Femur (tissue), 1 donor: ENCODE results near the gene CASK.

Experiments
- DNase-seq: peaks from one replicate; pipeline ENCODE4 v3.0.0-alpha.2; 2017

Gene CASK

DNA sequence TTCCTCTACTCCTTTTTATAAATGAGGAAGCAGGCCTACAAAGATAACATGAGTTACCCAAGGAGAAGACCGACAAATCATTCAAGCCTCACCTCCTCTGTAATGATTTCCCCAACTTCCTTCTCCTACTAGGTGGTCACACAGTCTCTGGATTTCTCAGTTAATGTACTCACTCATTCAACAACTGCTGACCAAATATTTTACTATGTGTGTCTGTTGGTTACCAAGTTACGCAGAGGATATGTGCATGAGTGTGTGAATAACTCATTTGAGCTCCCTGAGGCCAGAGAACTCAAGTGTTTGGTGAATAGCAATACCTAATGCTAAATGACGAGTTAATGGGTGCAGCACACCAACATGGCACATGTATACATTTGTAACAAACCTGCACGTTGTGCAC, 10.4 kb downstream of the CASK start:
- DNase-seq: no peak

DNA sequence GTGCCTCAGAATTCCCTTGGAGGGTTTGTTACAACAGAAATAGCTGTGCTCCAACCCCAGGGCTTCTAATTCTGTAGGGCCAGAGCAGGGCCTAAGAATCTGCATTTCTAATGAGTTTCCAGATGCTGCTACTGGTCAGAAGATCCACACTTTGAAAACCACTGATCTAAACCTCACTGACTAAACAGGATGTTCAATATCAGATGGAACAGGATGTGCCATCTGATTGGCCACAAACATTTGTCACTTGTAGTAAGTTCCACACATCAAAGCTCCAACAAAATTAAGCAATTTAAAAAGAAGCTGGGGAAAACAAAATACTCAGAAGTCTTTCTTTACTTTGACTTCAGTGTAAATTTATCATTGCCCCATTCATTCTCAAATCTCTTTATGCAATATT, 14.3 kb downstream of the CASK start:
- DNase-seq: no peak

DNA sequence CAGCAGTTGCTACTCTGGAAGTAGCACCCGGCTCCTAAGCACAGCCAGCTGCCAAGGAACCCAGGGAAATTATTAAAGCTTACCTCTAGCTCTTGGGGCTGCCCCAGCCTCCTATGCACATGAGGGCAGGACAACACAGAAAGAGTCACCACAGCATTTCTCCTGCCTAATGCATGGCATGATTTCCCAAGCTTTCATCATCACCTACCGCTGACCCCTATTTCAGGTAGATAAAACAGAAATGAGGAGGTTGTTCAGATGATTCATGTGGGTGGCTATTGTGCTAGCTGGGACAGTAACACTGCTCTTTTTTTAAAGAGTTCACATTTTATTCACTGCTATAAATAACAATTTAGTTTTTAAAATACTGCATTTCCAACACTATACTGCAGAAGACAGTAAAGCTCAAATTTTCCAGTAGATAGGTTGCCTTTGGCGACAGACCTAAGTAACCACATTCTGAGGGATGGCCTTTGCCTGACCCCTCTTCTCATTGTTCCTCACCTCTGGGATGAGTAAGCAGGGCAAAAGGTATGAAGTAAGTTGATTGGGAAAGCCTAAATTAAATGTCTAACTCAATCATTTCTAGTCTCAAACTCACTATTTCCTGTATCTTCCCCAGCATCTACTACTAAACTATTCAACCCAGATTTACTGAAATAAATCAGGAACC, 16.7 kb downstream of the CASK start:
- DNase-seq: no peak

DNA sequence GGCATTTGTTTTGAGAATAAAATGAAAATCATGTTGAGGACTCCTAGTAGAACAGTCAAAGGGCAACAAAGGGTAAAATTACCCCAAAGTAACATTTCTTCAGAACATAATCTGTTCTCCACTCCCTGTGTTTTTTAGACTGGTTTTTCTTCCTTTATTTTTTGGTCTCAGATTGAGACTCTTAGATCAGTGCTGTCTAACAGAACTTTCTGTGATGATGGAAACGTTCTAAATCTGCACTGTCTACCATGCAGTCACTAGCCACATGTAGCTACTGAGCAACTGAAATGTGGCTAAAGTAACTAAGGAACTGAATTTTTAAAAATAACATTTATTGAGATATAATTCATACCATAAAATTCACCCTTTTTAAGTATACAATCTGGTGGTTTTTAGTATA, 19.8 kb downstream of the CASK start:
- no peak for DNase-seq

DNA sequence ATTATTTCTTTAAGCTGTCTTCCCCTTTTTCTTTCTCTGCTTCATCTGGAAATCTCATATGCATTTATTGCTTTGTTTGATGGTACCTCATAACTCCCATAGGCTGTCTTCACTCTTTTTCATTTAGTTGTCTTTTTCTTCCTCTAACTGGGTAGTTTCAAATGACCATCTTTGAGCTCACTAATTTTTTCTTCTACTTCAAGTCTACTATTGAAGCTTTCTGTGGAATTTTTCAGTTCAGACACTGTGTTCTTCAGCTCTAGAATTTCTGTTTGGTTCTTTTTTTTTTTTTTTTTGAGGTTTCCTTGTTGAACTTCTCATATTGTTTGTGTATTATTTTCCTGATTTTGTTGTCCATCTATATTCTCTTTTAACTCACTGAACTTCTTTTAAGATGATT, 23.0 kb downstream of the CASK start:
- no peak for DNase-seq

DNA sequence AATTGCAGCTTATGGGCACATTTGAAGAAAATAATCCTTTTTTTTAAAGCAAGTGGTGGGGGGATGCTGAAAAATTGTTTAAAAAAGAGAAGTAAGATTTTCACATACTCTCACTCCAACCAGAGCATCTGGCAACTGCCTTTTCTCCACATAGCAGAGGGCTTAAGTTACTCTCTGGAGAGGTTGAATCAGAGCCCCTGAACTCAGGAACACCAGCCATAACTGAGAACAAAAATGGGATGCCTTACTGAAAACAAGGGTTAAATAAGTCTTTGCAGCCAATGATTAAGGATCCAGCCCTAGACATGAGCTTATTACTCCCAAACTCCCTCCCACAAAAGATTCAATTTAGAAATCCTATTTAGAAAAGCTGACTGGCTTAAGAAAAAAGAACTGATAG, 27.5 kb downstream of the CASK start:
- no peak for DNase-seq

DNA sequence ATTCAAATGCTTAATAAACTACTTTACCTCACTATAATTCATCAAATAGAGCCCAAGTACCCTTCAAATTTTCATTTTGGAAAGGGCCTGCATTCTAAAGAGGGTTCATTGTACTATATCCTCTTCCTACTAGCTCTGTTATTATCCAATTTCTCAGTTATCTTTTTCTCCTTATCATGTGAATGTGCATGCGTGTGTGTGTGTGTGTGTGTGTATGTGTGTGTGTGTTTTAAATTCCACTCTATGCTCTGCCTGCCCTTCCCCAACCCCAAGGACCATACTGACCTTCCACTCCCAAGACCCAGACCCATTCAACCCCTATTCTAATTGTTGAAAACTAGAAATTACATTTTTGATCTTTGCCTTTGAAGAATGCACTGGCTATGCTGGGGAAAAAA, 33.3 kb downstream of the CASK start:
- DNase-seq: no peak

DNA sequence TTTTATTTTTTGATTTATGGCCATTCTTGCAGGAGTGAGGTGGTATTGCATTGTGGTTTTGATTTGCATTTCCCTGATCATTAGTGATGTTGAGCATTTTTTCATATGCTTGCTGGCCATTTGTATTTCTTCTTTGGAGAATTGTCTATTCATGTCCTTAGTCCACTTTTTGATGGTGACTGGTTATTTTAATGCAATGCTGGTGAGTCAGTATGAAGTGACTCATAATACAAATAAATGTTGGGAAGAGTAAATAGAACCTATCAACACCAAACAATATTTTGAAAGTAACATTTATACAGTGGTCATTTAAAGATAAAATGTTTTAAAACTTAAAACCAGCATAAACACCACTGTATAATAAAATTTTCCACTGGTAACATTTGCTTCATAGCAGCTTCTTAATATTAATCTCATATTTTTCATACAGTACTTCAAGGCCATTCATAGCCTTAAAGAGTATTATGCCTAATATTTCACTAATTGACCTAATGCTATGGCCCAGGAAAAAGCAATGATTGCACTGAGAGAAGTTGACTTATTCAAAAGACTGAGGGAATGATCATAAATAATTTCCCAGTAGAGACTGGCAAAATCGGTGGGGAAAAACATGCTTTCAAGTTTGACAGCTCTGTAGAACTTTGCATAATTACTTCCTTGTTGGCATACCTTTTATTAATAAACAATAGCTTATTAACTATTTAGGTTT, 33.9 kb downstream of the CASK start:
- DNase-seq: no peak

DNA sequence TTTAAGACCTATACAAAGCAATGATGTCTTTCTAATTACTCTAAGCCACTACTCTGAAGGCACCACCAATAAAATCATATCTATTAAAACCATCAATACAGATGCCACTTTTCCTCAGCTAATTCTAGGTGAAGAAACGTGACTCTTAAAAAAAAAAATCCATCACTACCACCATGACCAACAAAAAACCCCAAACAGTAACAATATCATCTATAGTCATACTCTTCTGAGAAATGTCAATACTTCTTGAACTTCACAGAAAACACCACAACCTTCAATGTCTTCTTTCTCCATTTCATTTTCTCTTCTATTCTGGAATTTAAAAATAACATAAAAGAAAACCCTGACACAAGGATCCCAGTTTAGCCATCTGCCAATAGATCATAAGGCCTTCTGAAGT, 35.7 kb downstream of the CASK start:
- DNase-seq: no peak

DNA sequence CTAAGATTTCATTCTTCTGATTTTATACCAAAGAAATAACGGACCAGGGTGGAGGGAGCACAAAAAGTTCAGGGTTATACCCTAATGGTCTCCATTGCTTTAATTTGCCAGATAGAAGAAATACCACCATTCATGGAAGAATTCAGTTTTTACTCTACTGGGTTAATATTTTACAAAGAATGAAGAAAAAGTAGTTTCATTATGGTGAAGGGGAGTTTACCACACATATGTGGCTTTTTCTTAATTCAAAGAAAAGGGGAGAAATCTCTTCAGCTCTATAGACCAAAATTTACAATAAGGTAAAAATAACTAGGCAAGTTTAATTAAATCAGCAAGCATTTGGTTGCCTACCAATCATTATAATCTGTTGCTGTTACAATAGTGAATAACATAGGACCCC, 37.6 kb downstream of the CASK start:
- no peak for DNase-seq

DNA sequence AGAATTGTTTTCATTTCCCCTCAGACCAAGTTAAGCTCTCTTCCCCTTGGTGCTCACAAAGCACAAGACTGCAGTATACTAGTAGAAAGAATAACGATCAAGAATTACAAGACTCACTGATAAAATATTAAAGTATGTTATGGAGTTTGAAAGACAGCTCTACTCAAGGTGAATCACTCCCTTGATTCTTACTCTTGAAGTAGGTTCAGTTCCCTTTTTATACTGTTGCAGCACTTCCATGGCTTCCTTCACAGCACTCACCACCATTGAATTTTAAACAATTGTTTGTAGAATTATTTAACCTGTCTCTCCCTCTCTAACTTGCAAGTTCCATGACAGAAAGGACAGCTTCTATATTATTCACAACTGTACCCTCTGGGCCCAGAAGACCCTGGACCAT, 42.2 kb downstream of the CASK start:
- no peak for DNase-seq

DNA sequence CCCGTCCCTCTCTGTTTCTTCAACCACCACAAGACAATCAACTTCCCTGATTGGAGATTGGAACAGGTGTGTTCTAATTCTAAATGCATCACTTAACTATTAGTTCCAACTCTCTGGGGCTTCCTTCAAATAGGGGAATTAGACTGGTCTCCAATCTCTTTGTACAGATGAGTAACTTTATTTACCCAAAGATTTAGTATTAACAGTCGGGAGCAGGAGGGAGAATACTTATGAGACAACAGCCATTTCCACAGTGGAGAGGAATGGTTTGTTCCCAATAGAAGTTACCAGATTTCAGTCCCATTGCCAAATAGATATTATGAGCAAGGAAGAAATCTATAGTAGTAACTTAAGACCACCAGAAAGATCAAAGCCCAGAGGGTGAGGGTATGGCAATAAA, 46.2 kb downstream of the CASK start:
- no peak for DNase-seq

DNA sequence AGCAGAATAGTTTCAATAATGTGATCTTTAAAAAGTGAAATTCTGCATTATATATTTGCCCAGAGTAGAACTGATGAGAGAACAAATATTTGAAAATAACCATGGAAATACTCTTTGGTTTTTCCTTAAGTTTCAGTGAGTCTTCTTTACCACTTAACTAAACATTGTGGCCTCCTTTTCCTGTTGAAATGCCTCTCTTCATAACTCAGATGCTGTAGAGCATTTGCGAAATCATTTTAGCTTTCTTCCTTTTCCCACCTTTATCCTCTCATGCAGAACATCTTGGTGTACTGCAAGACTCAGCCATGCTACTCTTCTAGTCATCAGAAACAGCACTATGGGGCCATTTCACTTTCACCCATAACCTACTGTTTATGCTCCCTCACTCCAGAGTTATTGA, 48.2 kb downstream of the CASK start:
- DNase-seq: no peak

DNA sequence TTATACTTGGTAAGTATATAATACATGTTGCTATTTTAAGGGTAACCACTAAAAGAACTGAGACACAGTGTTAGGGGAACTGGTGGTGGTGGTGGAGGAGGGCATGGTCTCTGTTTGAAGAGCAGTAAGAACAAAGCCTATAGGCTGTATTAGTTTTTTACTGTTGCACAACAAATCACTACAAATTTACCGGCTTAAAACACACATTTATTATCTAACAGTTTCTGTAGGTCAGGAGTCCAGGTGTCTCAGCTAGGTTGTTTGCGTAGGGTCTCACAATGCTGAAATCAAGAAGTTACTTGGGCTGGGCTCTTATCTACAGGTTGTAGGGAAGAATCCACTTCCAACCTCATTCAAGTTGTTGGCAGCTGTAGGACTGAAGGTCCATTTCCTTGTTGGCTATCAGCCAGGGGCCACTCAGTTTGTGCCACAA, 52.6 kb downstream of the CASK start:
- no peak for DNase-seq

DNA sequence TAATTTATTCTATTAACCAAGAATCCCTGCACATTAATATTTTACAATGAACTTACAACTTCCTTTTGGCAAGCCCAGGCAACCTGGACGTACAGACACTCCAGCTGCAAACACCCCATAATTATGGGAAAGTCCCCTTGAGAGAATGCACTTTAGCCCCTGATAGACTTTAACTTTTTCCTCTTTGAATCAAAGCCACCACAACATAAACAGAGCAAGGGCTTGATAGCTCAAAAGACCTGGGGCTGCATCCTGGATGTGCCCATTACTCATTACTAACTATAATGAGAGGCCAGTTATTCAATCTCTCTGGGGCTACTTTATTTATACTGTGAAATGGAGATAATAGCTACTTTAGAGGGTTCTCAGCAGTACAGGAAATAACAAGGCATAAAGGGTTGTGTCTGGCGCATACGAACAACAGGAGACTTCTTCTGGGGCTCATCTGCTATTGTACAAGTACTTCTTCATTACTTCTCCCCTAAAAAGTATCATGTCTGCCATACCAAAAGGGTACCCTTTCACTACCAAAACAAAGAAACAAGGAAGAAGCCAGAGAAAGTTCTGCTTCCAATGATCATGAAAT, 54.9 kb downstream of the CASK start:
- DNase-seq: no peak

DNA sequence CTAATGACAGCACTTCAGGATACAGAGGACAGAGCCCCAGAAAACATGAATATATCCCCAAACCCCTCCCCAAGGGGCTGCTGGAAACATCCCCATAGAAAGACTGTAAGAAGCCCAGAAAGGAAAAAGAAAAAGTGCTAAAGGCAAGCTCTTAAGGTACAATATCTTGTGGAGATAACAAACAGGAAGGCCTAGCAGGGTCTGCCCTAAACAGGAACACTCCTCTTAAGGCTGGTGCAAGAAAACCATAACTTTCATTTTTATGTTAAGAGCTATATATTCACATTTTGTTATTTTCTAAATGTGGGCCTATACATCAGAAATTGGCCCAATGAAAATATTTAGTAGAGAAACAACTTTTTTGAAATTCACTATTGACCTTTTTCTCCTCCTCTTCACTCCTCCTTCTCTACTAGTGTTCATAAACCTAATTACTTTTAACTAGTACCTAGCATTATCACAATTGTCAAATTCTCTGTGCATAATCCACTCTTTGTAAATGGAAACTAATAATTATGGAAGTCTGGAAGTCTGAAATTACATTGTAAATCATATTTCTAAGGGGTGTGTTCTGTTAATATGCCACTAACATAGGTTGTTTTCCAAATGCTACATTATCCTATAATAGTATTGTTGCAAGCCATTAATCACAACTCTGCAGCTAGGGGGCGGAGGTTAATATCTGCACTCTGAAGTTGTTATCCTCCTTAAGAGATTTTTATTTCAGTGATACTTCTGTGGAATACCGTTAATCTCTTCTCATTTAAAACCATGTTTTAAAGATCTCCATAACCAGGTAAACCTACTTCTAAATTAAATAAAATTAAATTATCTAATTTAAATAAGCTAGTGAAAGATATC, 59.8 kb downstream of the CASK start:
- no peak for DNase-seq

DNA sequence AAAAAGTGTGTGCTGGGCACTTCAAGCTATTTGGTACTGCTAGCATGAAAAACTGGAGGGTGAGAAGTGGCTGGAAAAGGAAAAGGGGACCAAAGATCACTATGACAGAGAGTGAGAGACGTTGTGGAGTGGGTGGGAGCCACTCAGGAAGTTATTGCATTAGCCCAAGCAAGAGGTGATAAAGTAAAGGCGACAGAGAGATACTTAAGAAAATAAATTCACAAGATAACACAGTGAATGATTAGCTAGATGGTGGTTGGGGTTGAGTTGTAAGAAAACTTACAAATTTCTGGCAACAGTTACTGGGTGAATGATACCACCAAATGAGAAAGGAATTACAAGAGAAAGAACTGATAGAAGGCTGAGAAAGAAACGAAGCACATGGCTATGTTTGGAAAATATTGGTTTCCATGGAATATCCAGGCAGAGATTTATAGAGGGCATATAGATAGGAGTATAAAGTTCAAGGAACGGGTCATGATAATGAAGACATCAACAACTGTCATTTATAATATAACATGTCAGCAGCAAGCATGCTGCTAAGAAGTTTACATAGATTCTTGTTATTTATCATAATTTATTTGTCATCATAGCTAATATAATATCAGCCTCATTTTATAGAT, 60.7 kb downstream of the CASK start:
- no peak for DNase-seq

DNA sequence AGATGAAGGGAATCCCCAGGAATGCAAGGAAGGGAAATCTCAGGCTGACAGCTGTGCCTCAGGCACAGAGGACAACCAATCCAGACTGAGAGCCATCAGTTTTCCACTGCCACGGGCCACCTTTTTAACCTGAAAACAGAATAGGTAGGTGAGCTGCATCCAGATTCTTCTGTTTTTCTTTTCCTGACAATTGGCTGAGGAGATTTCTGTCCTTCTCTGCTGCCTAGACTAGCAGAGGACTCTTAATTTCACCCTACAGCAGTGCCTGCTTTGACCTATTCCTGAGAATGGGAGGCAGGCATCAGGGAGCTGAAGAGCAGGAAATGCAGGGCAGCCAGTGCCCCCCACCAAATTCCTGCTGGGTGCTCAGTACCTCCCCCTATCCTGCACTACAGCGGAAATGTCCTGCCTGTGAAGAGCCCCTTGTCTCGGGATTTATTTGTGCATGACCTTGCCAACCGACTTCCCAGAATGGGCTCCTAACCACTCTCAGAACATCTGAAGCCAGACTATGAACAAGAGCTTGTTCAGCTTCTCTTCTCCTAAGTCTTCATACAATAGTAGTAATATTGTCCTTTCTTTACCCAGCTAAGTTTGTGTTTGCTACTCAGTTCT, 65.1 kb downstream of the CASK start:
- no peak for DNase-seq

DNA sequence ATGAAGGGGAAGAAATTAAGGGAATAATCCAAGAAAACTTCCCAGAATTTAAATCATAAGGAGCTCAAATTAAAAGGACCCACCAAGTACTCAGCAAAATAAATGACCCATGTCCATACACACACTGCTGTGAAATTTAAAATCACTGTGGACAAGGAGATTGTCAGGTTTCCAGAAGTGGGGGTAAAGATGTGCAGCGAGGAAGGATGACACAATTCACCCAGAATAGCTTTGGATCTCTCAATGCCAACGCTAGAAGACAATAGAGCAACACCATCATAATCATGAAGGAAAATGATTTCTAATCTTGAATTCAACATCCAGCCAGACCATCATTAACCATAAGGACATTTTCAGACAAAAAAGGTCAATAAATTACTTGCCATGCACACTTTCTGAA, 65.7 kb downstream of the CASK start:
- DNase-seq: no peak

DNA sequence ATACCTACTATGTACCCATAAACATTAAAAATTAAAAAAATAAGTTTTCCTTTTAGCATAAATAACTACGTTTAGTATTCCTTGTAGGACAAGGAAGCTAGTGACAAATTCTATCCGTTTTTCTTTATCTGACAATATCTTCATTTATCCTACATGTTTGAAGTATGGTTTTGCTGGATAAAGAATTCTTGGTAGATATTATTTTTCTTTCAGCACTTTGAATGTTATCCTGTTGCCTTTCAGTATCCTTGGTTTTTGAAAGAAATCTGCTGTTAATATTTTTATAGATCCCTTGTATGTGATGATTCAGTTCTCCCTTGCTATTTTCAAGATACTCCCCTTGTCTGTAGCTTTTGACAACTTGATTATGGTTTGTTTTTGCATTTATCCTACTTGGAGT, 76.6 kb downstream of the CASK start:
- no peak for DNase-seq

DNA sequence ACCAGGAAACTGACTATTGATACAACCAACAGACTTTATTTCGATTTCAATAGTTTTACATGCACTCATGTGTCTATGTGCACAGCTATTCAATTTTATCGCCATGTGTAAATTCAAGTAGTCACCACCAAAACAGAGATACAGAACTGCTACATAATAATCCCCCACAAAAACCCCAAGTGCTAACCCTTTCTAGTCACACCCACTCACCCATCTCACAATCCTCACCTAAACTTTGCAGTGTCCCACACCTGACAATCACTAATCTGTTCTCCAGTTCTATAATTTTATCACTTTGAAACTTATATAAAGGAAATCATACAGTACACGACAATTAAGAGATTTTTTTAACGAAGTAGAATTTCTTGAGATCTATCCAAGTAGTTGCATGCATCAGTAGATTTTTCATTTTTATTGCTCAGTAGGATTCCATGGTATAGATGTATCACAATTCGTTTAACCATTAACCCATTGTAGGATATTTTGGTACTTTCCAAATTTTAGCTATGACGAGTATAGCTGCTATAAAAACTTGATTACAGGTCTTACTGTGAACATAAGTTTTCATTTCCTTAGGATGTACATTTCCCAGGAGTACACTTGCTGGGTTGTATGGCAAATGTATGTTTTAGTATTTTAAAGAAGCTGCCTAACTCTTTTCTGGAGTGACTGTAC, 85.9 kb downstream of the CASK start:
- no peak for DNase-seq

DNA sequence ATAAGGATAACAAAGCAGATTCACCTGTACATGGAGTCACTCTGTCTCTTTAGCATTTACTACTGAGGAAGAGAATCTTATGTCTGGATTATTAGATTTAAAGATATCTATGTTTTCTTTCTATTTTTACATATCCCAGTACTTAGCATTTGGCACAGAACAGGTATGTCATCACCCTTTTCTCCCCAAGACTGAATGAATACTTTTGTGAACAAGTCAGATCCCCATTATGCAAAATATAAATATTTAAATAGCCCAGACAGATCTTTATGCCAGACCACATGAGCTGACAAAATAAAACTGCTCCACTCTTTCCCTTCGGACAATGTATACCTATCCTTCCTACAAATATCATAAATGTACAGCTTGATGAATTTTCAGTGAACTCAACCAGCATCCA, 94.5 kb downstream of the CASK start:
- no peak for DNase-seq
